ENCODE measurements around the gene INTU.

Gene INTU

DNA sequence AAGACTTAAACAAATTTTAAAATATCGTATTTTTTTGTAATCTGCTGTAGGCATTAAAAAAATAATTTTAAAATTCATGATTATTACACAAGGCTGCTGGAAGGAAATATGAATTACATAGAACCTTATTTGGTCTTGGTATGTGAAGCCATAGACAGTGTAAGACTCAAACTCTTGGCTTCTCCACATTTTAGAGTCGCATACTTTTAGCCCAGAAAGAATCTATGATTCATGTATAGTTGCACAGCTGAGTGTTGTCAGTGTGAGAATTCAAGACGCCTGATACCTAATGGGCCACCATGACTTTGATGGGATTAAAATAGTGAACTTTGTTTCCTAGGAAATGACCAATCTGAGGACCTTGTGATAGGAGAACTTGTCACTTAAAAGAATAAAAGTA, 1.4 kb downstream of the INTU start:
- H3K4me1 ChIP-seq (ENCODE audit: control insufficient read depth, insufficient read depth, low read length), result no peaks in the 10 kb centered on the region
- POLR2A ChIA-PET, result interaction anchor here (4.9 kb wide), 1 partner anchor 11 kb away, joined by 33 read pairs; no protein-coding TSS in a partner anchor
- TF ChIP-seq, protein P1, sequence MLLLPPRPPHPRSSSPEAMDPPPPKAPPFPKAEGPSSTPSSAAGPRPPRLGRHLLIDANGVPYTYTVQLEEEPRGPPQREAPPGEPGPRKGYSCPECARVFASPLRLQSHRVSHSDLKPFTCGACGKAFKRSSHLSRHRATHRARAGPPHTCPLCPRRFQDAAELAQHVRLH (tag by site-specific recombination; IDR thresholded peaks at IDR 0.05), result no peak
- TF ChIP-seq IKZF3 (tag by site-specific recombination; IDR thresholded peaks at IDR 0.05), result no peak
- no peak for TF ChIP-seq RBAK (tag by site-specific recombination; IDR thresholded peaks at IDR 0.05)
- no peak for TF ChIP-seq SP3 (tag by site-specific recombination; IDR thresholded peaks at IDR 0.05)
- TF ChIP-seq, protein P2, sequence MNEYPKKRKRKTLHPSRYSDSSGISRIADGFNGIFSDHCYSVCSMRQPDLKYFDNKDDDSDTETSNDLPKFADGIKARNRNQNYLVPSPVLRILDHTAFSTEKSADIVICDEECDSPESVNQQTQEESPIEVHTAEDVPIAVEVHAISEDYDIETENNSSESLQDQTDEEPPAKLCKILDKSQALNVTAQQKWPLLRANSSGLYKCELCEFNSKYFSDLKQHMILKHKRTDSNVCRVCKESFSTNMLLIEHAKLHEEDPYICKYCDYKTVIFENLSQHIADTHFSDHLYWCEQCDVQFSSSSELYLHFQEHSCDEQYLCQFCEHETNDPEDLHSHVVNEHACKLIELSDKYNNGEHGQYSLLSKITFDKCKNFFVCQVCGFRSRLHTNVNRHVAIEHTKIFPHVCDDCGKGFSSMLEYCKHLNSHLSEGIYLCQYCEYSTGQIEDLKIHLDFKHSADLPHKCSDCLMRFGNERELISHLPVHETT (tag by site-specific recombination; IDR thresholded peaks at IDR 0.05), result no peak
- no peak for TF ChIP-seq OSR2 (tag by site-specific recombination; IDR thresholded peaks at IDR 0.05)
- no peak for TF ChIP-seq ZNF121 (tag by site-specific recombination; IDR thresholded peaks at IDR 0.05)
- no peak for TF ChIP-seq ZNF394 (tag by site-specific recombination; IDR thresholded peaks at IDR 0.05; ENCODE audit: borderline replicate concordance)
- TF ChIP-seq, protein P3, sequence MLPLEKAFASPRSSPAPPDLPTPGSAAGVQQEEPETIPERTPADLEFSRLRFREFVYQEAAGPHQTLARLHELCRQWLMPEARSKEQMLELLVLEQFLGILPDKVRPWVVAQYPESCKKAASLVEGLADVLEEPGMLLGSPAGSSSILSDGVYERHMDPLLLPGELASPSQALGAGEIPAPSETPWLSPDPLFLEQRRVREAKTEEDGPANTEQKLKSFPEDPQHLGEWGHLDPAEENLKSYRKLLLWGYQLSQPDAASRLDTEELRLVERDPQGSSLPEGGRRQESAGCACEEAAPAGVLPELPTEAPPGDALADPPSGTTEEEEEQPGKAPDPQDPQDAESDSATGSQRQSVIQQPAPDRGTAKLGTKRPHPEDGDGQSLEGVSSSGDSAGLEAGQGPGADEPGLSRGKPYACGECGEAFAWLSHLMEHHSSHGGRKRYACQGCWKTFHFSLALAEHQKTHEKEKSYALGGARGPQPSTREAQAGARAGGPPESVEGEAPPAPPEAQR (tag by site-specific recombination; IDR thresholded peaks at IDR 0.05), result no peak
- TF ChIP-seq, protein P4, sequence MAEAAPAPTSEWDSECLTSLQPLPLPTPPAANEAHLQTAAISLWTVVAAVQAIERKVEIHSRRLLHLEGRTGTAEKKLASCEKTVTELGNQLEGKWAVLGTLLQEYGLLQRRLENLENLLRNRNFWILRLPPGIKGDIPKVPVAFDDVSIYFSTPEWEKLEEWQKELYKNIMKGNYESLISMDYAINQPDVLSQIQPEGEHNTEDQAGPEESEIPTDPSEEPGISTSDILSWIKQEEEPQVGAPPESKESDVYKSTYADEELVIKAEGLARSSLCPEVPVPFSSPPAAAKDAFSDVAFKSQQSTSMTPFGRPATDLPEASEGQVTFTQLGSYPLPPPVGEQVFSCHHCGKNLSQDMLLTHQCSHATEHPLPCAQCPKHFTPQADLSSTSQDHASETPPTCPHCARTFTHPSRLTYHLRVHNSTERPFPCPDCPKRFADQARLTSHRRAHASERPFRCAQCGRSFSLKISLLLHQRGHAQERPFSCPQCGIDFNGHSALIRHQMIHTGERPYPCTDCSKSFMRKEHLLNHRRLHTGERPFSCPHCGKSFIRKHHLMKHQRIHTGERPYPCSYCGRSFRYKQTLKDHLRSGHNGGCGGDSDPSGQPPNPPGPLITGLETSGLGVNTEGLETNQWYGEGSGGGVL (tag by site-specific recombination; IDR thresholded peaks at IDR 0.05), result no peak
- TF ChIP-seq, protein P5, sequence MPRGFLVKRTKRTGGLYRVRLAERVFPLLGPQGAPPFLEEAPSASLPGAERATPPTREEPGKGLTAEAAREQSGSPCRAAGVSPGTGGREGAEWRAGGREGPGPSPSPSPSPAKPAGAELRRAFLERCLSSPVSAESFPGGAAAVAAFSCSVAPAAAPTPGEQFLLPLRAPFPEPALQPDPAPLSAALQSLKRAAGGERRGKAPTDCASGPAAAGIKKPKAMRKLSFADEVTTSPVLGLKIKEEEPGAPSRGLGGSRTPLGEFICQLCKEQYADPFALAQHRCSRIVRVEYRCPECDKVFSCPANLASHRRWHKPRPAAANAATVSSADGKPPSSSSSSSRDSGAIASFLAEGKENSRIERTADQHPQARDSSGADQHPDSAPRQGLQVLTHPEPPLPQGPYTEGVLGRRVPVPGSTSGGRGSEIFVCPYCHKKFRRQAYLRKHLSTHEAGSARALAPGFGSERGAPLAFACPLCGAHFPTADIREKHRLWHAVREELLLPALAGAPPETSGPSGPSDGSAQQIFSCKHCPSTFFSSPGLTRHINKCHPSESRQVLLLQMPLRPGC (tag by site-specific recombination; IDR thresholded peaks at IDR 0.05), result no peak
- no peak for TF ChIP-seq ZNF654 (tag by site-specific recombination; IDR thresholded peaks at IDR 0.05; ENCODE audit: low read depth)
- TF ChIP-seq ZNF391 (tag by site-specific recombination; IDR thresholded peaks at IDR 0.05; ENCODE audit: borderline replicate concordance, low read depth), result no peak
- no peaks in the 10 kb centered on the region for H3K36me3 ChIP-seq (ENCODE audit: control insufficient read depth in 2 of 2, insufficient read depth in 1 of 2, low read length in 2 of 2)
- no peaks in the 10 kb centered on the region for H3K9me3 ChIP-seq (ENCODE audit: control insufficient read depth, insufficient read depth, low read depth, low read length)
- CTCF ChIA-PET, result interaction anchor here (1.5 kb wide), 1 partner anchor 98 kb away, joined by 7 read pairs; no protein-coding TSS in a partner anchor
- no peak overlapping the region for H3K4me3 ChIP-seq (ENCODE audit: low read depth, low read length)
- no peak overlapping the region for H3K27ac ChIP-seq (ENCODE audit: extremely low read depth, low read depth, low read length)

DNA sequence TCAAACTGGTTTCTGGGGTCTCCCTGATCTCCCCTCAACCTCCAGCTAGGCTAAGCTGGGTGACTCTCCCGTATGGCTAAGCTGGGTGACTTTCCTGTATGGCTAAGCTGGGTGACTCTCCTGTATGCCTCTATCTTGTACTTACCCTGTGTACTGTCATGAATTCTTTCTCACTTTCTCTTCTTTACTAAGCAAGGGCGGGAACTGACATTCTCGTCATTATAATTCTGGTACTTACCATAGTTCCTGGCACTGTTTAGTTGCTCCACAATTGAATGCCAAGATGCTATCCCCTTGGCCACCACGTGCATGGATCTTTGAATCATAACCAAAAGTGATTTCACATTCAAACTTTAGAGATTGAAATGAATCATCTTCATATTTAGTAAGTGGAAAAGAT, 8.8 kb downstream of the INTU start:
- Histone ChIP-seq H3K27ac (ENCODE audit: extremely low read depth, low read depth, low read length) (no peak overlapping the region), H3K4me1 (ENCODE audit: control insufficient read depth, insufficient read depth, low read length) (no peaks in the 10 kb centered on the region), H3K9me3 (ENCODE audit: control insufficient read depth, insufficient read depth, low read depth, low read length) (no peaks in the 10 kb centered on the region), H3K36me3 (ENCODE audit: control insufficient read depth in 2 of 2, insufficient read depth in 1 of 2, low read length in 2 of 2) (peaks cover 0 to 11% of the 10 kb centered on the region in 2 experiments; a peak in 2 of 3 replicates), H3K4me3 (ENCODE audit: low read depth, low read length) (no peak overlapping the region)
- CTCF ChIA-PET, result no interaction called here
- POLR2A ChIA-PET, result no interaction called here
- TF ChIP-seq ZNF10 (tag by site-specific recombination; IDR thresholded peaks at IDR 0.05), result no peak

DNA sequence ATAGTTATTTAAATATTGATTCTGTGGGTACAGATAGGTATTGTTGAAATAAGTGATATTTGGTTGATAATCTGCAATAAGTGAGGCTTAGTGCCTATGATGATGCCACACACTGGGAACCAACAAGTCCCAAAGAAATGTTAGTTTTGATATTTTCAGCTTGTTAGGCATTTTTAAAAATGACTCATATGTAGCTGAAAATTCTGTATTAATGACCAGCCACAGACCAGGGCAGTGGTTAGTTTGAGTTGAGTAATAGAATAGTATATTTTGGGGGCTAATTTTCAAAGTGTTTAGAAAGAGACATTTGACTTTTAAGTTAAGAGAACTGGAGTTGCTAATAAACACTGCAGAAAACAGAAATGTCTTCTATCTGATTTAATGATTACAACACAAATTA, 9.4 kb downstream of the INTU start:
- peaks cover 0 to 11% of the 10 kb centered on the region in 2 experiments; a peak in 2 of 3 replicates for H3K36me3 ChIP-seq (ENCODE audit: control insufficient read depth in 2 of 2, insufficient read depth in 1 of 2, low read length in 2 of 2)
- ChIA-PET CTCF (no interaction called here), POLR2A (no interaction called here)
- H3K9me3 ChIP-seq (ENCODE audit: control insufficient read depth, insufficient read depth, low read depth, low read length), result no peaks in the 10 kb centered on the region
- H3K4me3 ChIP-seq (ENCODE audit: low read depth, low read length), result no peak overlapping the region
- no peaks in the 10 kb centered on the region for H3K4me1 ChIP-seq (ENCODE audit: control insufficient read depth, insufficient read depth, low read length)
- H3K27ac ChIP-seq (ENCODE audit: extremely low read depth, low read depth, low read length), result no peak overlapping the region
- TF ChIP-seq ZNF114 (tag by site-specific recombination; IDR thresholded peaks at IDR 0.05), result no peak
- no peak for TF ChIP-seq ZFHX2 (tag by site-specific recombination; conservative IDR thresholded peaks at IDR 0.05)
- TF ChIP-seq ZNF221 (tag by site-specific recombination; IDR thresholded peaks at IDR 0.05; ENCODE audit: borderline replicate concordance), result no peak
- TF ChIP-seq, protein P2 (tag by site-specific recombination; IDR thresholded peaks at IDR 0.05), result no peak
- TF ChIP-seq ZNF169 (tag by site-specific recombination; IDR thresholded peaks at IDR 0.05), result no peak
- TF ChIP-seq, protein P6, sequence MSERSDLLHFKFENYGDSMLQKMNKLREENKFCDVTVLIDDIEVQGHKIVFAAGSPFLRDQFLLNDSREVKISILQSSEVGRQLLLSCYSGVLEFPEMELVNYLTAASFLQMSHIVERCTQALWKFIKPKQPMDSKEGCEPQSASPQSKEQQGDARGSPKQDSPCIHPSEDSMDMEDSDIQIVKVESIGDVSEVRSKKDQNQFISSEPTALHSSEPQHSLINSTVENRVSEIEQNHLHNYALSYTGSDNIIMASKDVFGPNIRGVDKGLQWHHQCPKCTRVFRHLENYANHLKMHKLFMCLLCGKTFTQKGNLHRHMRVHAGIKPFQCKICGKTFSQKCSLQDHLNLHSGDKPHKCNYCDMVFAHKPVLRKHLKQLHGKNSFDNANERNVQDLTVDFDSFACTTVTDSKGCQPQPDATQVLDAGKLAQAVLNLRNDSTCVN (tag by site-specific recombination; optimal IDR thresholded peaks at IDR 0.05), result no peak
- TF ChIP-seq MYNN (tag by site-specific recombination; IDR thresholded peaks at IDR 0.05; ENCODE audit: borderline replicate concordance), result no peak

All from HEK293 (cell line).